Common myeloid progenitor, CD34-positive (primary cell): ENCODE measurements around the gene NTNG2.

Experiments used
- CTCF ChIA-PET: fragments of 350-600 bp; sonication (Branson Sonifier 250); formaldehyde crosslinking; loops from one replicate; lab custom pipeline; 2021; ENCODE audit warnings: antibody characterized with exemption; lab: Charles Lee
- POLR2A ChIA-PET: fragments of 350-600 bp; sonication (Branson Sonifier 250); formaldehyde crosslinking; loops from one replicate; lab custom pipeline; 2021; ENCODE audit warnings: antibody characterized with exemption; lab: Charles Lee
- DNase-seq, 3 donors: peaks; one replicate each; pipeline versions ENCODE4 v3.0.0 to v3.0.0-alpha.2; 2013
- H3K27ac ChIP-seq, 2 experiments: 1 replicate in 1 of 2; 2 replicates in 1 of 2; pipeline ENCODE4 v1.7.0; 2013; ENCODE audit warnings: inconsistent platforms in 2 of 2, low read length in 2 of 2, mild to moderate bottlenecking in 2 of 2, low read depth in 1 of 2, moderate library complexity in 1 of 2; ENCODE audit not compliant: severe bottlenecking in 2 of 2, insufficient read depth in 1 of 2, poor library complexity in 1 of 2
- H3K27me3 ChIP-seq, 5 experiments: replicated peaks in 2 of 5; 1 replicate in 3 of 5; 2 replicates in 2 of 5; pipeline versions ENCODE4 v1.6.1 to v1.7.0; 2013; ENCODE audit warnings: low read length in 4 of 5, mild to moderate bottlenecking in 2 of 5, moderate library complexity in 2 of 5, inconsistent platforms in 1 of 5; ENCODE audit not compliant: insufficient read depth in 5 of 5, control insufficient read depth in 4 of 5
- H3K36me3 ChIP-seq, 4 experiments: 1 replicate in 2 of 4; 2 replicates in 2 of 4; pipeline versions ENCODE4 v1.6.1 to v1.7.0; 2013; ENCODE audit warnings: low read length in 3 of 4, control low read depth in 1 of 4, mild to moderate bottlenecking in 1 of 4; ENCODE audit not compliant: control insufficient read depth in 4 of 4, insufficient read depth in 4 of 4
- H3K4me1 ChIP-seq, 4 experiments: 1 replicate in 3 of 4; 2 replicates in 1 of 4; pipeline versions ENCODE4 v1.6.1 to v1.7.1; 2013; ENCODE audit warnings: low read length in 3 of 4, mild to moderate bottlenecking in 3 of 4, control low read depth in 1 of 4, inconsistent platforms in 1 of 4, moderate library complexity in 1 of 4; ENCODE audit not compliant: control insufficient read depth in 4 of 4, insufficient read depth in 4 of 4; ENCODE audit errors: control extremely low read depth in 1 of 4
- H3K4me3 ChIP-seq, 7 experiments: 1 replicate in 4 of 7; 2 replicates in 3 of 7; pipeline versions ENCODE4 v1.5.1 to v1.7.0; 2013; ENCODE audit warnings: mild to moderate bottlenecking in 7 of 7, low read length in 6 of 7, moderate library complexity in 6 of 7, inconsistent platforms in 2 of 7, low read depth in 2 of 7, control low read depth in 1 of 7; ENCODE audit not compliant: insufficient read depth in 4 of 7, control insufficient read depth in 1 of 7; ENCODE audit errors: extremely low read depth in 1 of 7
- H3K9me3 ChIP-seq, 5 experiments: 1 replicate in 4 of 5; 2 replicates in 1 of 5; pipeline versions ENCODE4 v1.6.1 to v1.7.1; 2013; ENCODE audit warnings: low read length in 4 of 5, mild to moderate bottlenecking in 2 of 5, inconsistent platforms in 1 of 5, low read depth in 1 of 5, moderate library complexity in 1 of 5; ENCODE audit not compliant: control insufficient read depth in 4 of 5, insufficient read depth in 2 of 5; ENCODE audit errors: control extremely low read depth in 1 of 5
- WGBS: methylation state at CpG from one replicate; pipeline ENCODE4 v1.1.5; 2013; ENCODE audit not compliant: insufficient coverage; 5-methylcytosine and 5-hydroxymethylcytosine counted together

Gene NTNG2

GRCh38 chr9:132239999-132240840 lies 78.4 kb downstream of the NTNG2 start:
- Histone ChIP-seq H3K9me3 (no peaks in the 10 kb centered on the region), H3K4me3 (peak overlapping the region in 4 of 7 experiments; percentile 19 to 77 (median 48)), H3K27ac (no peak overlapping the region), H3K36me3 (no peaks in the 10 kb centered on the region), H3K4me1 (peaks cover 0 to 33% (median 21%) of the 10 kb centered on the region in 4 experiments), H3K27me3 (peaks cover 0 to 20% (median 14%) of the 10 kb centered on the region in 5 experiments)
- WGBS, result 64% methylated on average over 21 of the region's 21 CpGs
- DNase-seq, result no peak
- ChIA-PET CTCF (interaction anchor here (0.6 to 9.5 kb wide), 5 partner anchors 11 to 481 kb away, joined by 3 to 111 read pairs (median 3); no protein-coding TSS in a partner anchor), POLR2A (interaction anchor here (0.7 kb wide), 1 partner anchor 25 kb away, joined by 3 read pairs; no protein-coding TSS in a partner anchor)

GRCh38 chr9:132240841-132241482 lies 79.1 kb downstream of the NTNG2 start:
- WGBS, result 7% methylated on average over 47 of the region's 63 CpGs

GRCh38 chr9:132241483-132241839 lies 79.6 kb downstream of the NTNG2 start:
- peak overlapping the region; percentile 68 to 90 (median 77) for H3K4me3 ChIP-seq
- ChIA-PET POLR2A (no interaction called here), CTCF (interaction anchor here (2.4 to 9.5 kb wide), 2 partner anchors 10 to 73 kb away, joined by 13 to 111 read pairs; no protein-coding TSS in a partner anchor)
- H3K27ac ChIP-seq, result no peak overlapping the region
- H3K27me3 ChIP-seq, result peaks cover 0 to 23% (median 14%) of the 10 kb centered on the region in 5 experiments
- H3K9me3 ChIP-seq, result no peaks in the 10 kb centered on the region
- peaks cover 0 to 33% (median 26%) of the 10 kb centered on the region in 4 experiments for H3K4me1 ChIP-seq
- 0% methylated on average over 28 of the region's 33 CpGs for WGBS
- no peak for DNase-seq
- no peaks in the 10 kb centered on the region for H3K36me3 ChIP-seq

More at GRCh38 chr9:132240841-132241482, 79.1 kb downstream of the NTNG2 start:
- POLR2A ChIA-PET, result no interaction called here
- H3K4me1 ChIP-seq, result peaks cover 0 to 33% (median 23%) of the 10 kb centered on the region in 4 experiments
- H3K27ac ChIP-seq, result no peak overlapping the region
- H3K9me3 ChIP-seq, result no peaks in the 10 kb centered on the region
- peak overlapping the region; percentile 68 to 90 (median 77) for H3K4me3 ChIP-seq
- DNase-seq, result peak; percentile 97 to 99 (median 97)
- no peaks in the 10 kb centered on the region for H3K36me3 ChIP-seq
- peaks cover 0 to 20% (median 14%) of the 10 kb centered on the region in 5 experiments for H3K27me3 ChIP-seq
- CTCF ChIA-PET, result interaction anchor here (0.6 to 9.5 kb wide), 4 partner anchors 11 to 437 kb away, joined by 3 to 111 read pairs (median 8); no protein-coding TSS in a partner anchor

DNA sequence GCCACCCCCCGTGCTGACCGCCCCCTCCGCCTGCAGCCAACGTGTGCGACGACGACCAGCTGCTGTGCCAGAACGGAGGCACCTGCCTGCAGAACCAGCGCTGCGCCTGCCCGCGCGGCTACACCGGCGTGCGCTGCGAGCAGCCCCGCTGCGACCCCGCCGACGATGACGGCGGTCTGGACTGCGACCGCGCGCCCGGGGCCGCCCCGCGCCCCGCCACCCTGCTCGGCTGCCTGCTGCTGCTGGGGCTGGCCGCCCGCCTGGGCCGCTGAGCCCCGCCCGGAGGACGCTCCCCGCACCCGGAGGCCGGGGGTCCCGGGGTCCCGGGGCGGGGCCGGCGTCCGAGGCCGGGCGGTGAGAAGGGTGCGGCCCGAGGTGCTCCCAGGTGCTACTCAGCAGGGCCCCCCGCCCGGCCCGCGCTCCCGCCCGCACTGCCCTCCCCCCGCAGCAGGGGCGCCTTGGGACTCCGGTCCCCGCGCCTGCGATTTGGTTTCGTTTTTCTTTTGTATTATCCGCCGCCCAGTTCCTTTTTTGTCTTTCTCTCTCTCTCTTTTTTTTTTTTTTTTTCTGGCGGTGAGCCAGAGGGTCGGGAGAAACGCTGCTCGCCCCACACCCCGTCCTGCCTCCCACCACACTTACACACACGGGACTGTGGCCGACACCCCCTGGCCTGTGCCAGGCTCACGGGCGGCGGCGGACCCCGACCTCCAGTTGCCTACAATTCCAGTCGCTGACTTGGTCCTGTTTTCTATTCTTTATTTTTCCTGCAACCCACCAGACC lies 80.2 kb downstream of the NTNG2 start:
- H3K4me3 ChIP-seq, result peak overlapping the region; percentile 68 to 90 (median 77)
- ChIA-PET CTCF (interaction anchor here (2.4 to 9.5 kb wide), 2 partner anchors 10 to 73 kb away, joined by 13 to 111 read pairs; no protein-coding TSS in a partner anchor), POLR2A (no interaction called here)
- no peaks in the 10 kb centered on the region for H3K36me3 ChIP-seq
- H3K27me3 ChIP-seq, result peaks cover 0 to 29% (median 14%) of the 10 kb centered on the region in 5 experiments
- H3K27ac ChIP-seq, result peak overlapping the region in 1 of 2 experiments; percentile 34
- H3K9me3 ChIP-seq, result no peaks in the 10 kb centered on the region
- H3K4me1 ChIP-seq, result peaks cover 0 to 33% (median 26%) of the 10 kb centered on the region in 4 experiments
- under 1% methylated on average over 71 of the region's 81 CpGs for WGBS
- DNase-seq, result peak; percentile 79 to 91 (median 84)

GRCh38 chr9:132242621-132243155 lies 80.8 kb downstream of the NTNG2 start:
- H3K4me3 ChIP-seq, result peak overlapping the region; percentile 68 to 90 (median 77)
- H3K27ac ChIP-seq, result peak overlapping the region in 1 of 2 experiments; percentile 34
- CTCF ChIA-PET, result interaction anchor here (0.5 to 0.9 kb wide), 2 partner anchors 26 to 162 kb away, joined by 3 read pairs; no protein-coding TSS in a partner anchor
- peaks cover 0 to 33% (median 26%) of the 10 kb centered on the region in 4 experiments for H3K4me1 ChIP-seq
- 4% methylated on average over 9 of the region's 18 CpGs for WGBS
- peak in 1 of 3 donors; percentile 17 for DNase-seq
- POLR2A ChIA-PET, result no interaction called here
- H3K27me3 ChIP-seq, result peaks cover 0 to 27% (median 12%) of the 10 kb centered on the region in 5 experiments
- no peaks in the 10 kb centered on the region for H3K36me3 ChIP-seq
- no peaks in the 10 kb centered on the region for H3K9me3 ChIP-seq
